Measurements from ENCODE around the gene TTC1. TPM values are rescaled to one million over a fixed set of nuclear protein-coding genes. Genes with fewer than 3 reads are reported as not detected.

The TTC1 gene
- total and polyA plus RNA-seq, 2 of the 8 experiments (the other 6 are each of a cell fraction or from before 2014, with no cell fraction given): 25.1 to 63.9 TPM

GRCh38 chr5:160040471-160040835 lies 31.5 kb downstream of the TTC1 start:
- TF ChIP-seq ATF2 (IDR thresholded peaks at IDR 0.05; ENCODE audit: low read length) (no peak), HDAC6 (IDR thresholded peaks at IDR 0.05; ENCODE audit: low read depth, low read length) (no peak), SP1 (IDR thresholded peaks at IDR 0.05; ENCODE audit: low read depth, low read length) (no peak), GTF2F1 (IDR thresholded peaks at IDR 0.05; ENCODE audit: borderline replicate concordance, low read depth, low read length) (no peak)
- Histone ChIP-seq H4K20me1 (replicated peaks in 1 of 2; ENCODE audit: control insufficient read depth in 1 of 2, insufficient read depth in 2 of 2, low read length in 2 of 2) (peaks cover 0 to 2% of the 10 kb centered on the region in 2 experiments), H3K36me3 (ENCODE audit: control insufficient read depth in 2 of 4, insufficient read depth in 4 of 4, low read length in 3 of 4) (peaks cover 7 to 45% (median 21%) of the 10 kb centered on the region in 4 experiments; a peak in 7 of 8 replicates), H2BK20ac (ENCODE audit: low read length) (no peak overlapping the region), H3K23ac (ENCODE audit: insufficient read length) (no peak overlapping the region), H2BK15ac (ENCODE audit: low read length) (no peak overlapping the region), H2AK5ac (ENCODE audit: low read depth, low read length) (no peak overlapping the region), H3K9ac (replicated peaks in 1 of 4; ENCODE audit: extremely low read depth in 1 of 4, low read depth in 3 of 4, low read length in 3 of 4) (no peak overlapping the region), H3K27ac (ENCODE audit: low read depth, low read length) (no peak overlapping the region), H3K23me2 (ENCODE audit: low read depth, low read length) (no peaks in the 10 kb centered on the region; the same call in 1 of the 2 replicates), H3K9me3 (ENCODE audit: insufficient read depth in 2 of 2, low read depth in 1 of 2, low read length in 1 of 2) (no peaks in the 10 kb centered on the region), H2BK12ac (ENCODE audit: low read depth, low read length) (no peak overlapping the region), H3K27me3 (replicated peaks in 1 of 4; ENCODE audit: control insufficient read depth in 3 of 4, extremely low read depth in 1 of 4, insufficient read depth in 3 of 4, low read length in 3 of 4) (no peaks in the 10 kb centered on the region), H3K14ac (ENCODE audit: insufficient read length) (no peak overlapping the region), H2BK120ac (replicated peaks; ENCODE audit: low read depth, low read length) (no peak overlapping the region), H3K4me2 (ENCODE audit: insufficient read depth in 1 of 2, low read depth in 2 of 2, low read length in 2 of 2) (no peak overlapping the region), H2BK5ac (ENCODE audit: low read depth, low read length) (no peak overlapping the region), H3K18ac (ENCODE audit: extremely low read depth, low read length) (no peak overlapping the region), H3K56ac (replicated peaks; ENCODE audit: insufficient read length, low read depth, low read length) (no peak overlapping the region), H4K5ac (ENCODE audit: insufficient read length, low read depth, low read length) (no peak overlapping the region), H3K4ac (replicated peaks; ENCODE audit: insufficient read length, low read depth, low read length) (no peak overlapping the region), H3K79me2 (ENCODE audit: control insufficient read depth in 1 of 2, insufficient read depth in 2 of 2, low read length in 2 of 2) (no peaks in the 10 kb centered on the region), H2AFZ (ENCODE audit: low read length) (no peak overlapping the region), H3K4me3 (ENCODE audit: extremely low read depth in 1 of 4, insufficient read depth in 2 of 4, low read depth in 3 of 4, low read length in 4 of 4) (no peak overlapping the region), H3K4me1 (replicated peaks in 1 of 4; ENCODE audit: control insufficient read depth in 3 of 4, insufficient read depth in 4 of 4, low read length in 3 of 4) (peaks cover 5 to 20% (median 10%) of the 10 kb centered on the region in 4 experiments; a peak in 6 of 7 replicates), H3K79me1 (ENCODE audit: low read depth, low read length) (no peaks in the 10 kb centered on the region), H4K91ac (replicated peaks; ENCODE audit: insufficient read length, low read length) (no peak overlapping the region), H4K8ac (ENCODE audit: extremely low read depth, insufficient read depth, low read length) (no peak overlapping the region)
- CTCF ChIA-PET (ENCODE audit: partially characterized antibody): interaction anchor here (1.0 to 1.5 kb wide), 5 partner anchors 9 to 353 kb away, joined by 3 to 6 read pairs (median 3); no protein-coding TSS in a partner anchor
- no peak for FAIRE-seq
- 94% methylated on average over 2 of the region's 2 CpGs; no CpG with 5 or more reads in 1 of the 2 experiments for WGBS, 2 experiments (ENCODE audit: extremely low coverage in 1 of 2, insufficient coverage in 1 of 2, insufficient read length in 1 of 2, insufficient replicate concordance in 2 of 2, low coverage in 1 of 2, low lambda C conversion rate in 2 of 2, missing lambda C conversion rate in 1 of 2)
- POLR2A ChIA-PET (ENCODE audit: partially characterized antibody): interaction anchor here (0.6 to 1.5 kb wide), 2 partner anchors 75 to 321 kb away, joined by 3 read pairs; no protein-coding TSS in a partner anchor
- no peak for DNase-seq (ENCODE audit: low read depth in 1 of 2, low spot score in 2 of 2)

Data from H1 (cell line).